Hematopoietic multipotent progenitor cell treated with erythropoietin and hydrocortisone succinate and interleukin-3 and kit ligand, for 8 days (in vitro differentiated cells): Measurements from ENCODE around the gene IL3.

Experiments used
- DNase-seq: peaks from one replicate; pipeline ENCODE4 v3.0.0-alpha.2; 2015

Gene IL3

GRCh38 chr5:132060501-132061161 lies at the start of gene IL3:
Gene IL3 (plus strand): TSS chr5:132060655. CDS start chr5:132060707, 52 bp downstream.
- no peak for DNase-seq

- no peak for DNase-seq
Measured at GRCh38 chr5:132010989-132011621, 49.4 kb upstream of the IL3 start.

DNA sequence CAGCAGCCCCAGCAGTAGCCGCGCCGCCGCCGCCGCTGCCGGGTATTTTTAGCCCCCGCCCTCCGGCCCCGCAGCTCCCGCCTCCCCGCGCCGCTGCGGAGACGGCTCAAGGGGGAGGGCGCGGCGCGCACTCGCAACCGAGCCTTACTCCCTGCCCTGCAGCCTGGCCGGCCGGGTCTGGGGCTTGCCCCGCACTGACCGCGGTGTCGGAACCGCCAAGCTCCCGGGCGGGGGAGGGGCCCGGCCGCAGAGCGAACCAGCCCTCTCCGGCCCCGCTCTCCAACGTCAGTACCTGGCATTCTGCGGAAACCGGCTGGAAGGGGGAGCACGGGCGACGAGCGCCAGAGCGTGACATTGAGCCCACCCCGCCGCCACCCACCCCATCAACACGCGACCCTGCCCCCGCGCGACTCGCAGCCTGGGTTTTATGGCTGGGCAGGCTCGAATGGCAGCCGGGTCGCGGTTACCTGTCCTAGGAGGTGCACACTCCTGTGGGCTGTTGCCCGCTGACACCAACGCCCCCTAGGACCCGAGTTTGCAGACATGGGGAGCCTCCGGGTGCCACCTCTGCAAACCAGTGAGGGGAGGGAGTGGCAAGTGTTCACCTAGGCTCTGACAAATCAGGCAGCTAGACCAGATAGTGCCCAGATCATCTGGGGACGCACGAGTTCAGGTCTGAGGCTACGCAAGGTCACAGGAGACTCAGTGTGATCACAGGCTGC lies 48.7 kb upstream of the IL3 start, which contains the start of gene ACSL6:
TSS of gene ACSL6 (minus strand) at position 37 of the 722 bp plus-strand sequence. CDS start 105 bp downstream, outside the sequence.
- DNase-seq = no peak

GRCh38 chr5:132012371-132013005 lies 48.0 kb upstream of the IL3 start:
- DNase-seq = peak; percentile 51

GRCh38 chr5:132013006-132013689 lies 47.3 kb upstream of the IL3 start:
- DNase-seq = no peak

GRCh38 chr5:132013711-132014110 lies 46.7 kb upstream of the IL3 start:
- DNase-seq = no peak

GRCh38 chr5:132016721-132017250 lies 43.7 kb upstream of the IL3 start:
- DNase-seq = no peak

DNA sequence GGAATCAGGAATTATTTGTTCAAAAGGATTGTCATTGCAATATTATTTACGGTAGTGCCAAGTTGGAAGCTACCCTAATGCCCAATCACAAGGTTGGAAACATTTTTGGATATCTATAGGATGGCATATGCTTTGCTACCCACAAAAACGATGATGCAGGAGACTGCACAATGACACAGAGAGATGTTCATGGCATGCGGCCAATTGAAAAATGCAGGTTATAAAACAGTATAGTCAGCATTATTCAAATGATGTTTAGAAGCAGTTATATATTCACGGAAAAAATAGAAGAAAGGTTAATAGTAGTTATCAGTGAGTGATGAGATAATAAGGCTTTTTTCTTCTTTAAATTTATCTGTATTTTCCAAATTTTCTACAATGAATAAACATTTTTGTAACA lies 43.1 kb upstream of the IL3 start:
- DNase-seq = no peak

DNA sequence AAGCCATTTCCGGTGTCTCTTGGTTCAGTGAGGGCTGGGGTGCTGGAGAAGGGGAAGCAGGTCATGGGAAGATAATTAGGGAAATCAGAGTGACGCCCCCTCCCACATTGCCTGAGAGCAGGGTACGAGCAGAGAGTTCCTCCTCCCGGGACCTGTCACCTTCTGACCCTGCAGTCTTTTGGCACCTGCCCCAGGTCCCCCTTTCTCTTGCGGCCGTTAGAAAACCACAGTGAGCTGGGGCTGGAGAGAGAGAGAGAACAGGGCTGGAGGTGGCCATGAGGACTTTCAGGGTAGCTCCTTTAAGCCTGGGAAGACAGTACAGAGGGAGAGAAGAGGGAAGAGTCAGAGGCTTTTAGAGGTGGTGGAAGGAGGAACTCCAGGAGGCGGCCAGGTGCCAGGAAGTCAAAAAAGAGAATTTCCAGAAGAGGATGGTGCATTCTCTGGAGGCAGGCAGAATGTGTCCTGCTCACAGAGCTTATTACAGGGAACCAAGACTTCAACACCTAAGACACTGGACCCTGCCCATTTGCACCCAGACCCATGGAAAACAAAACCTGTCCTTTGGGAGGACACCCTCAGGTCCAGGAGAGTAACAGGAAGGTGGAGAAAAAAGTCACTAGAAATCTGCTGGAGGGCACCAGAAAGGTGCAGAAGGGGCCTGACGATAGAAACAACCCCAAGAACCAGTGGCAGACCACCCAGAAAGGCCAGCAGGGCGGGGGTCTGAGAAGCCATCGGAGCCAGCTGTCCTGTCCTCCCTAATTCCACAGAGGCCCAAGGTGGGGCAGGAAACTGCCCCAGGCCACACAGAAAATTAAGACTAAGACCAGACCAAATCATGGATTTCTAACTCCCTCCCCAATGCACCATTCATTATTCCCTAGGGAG lies 42.5 kb upstream of the IL3 start:
- DNase-seq = no peak

DNA sequence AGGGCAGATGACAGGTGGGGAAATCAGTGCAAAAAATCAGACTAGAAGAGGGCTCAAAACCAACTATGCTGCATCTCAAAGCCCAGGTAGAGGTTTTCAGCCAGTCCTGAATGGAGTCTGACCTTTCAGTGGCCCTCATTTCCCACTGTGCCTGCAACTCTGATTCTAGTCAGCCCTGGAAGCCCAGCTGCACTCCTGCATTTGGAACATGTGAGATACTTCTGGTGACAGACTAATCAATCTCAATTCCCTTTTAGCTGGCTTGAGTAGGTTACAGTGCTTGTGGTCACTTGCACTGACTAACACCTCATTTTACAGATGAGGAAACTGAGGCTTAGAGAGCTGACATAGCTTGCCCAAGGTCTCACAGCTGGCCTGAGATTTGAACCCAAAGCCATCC lies 41.1 kb upstream of the IL3 start:
- no peak for DNase-seq

GRCh38 chr5:132019857-132020555 lies 40.4 kb upstream of the IL3 start:
- no peak for DNase-seq

DNA sequence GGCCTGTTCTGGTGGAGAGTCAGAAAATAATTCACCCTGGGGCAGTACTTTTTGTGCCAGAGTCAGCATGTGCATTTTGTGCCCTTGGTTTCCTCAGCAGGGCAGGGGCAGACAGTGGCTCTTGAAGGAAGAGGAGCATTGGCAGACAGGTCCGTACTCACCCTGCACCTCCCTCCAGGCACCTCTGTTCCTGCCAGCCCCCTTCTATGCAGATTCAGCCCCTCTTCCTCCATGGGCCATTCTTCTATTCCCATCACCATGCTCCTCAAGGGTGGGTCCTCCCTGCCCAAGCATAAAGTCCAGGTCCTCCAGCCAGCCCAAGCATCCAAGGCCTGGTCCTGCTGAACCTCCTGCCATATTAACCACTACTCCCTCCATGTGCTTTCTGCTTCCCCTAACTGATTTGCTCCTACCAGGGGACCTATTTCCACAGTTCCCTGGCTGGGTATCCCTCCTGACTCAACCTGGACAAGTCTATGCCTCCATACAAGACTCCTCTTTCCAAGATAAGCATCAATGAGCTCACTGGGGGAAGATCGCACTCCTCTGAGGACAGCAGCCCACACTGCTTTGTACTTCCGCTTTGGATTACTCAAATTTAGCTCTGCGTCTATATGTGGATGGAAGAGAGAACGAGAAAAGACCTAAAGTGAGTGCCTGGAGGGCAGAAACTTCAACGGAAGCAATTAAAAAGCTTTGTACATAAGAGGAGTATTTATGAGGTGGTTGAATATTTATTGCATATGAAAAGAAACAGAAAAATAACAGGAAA lies 39.7 kb upstream of the IL3 start:
- no peak for DNase-seq

DNA sequence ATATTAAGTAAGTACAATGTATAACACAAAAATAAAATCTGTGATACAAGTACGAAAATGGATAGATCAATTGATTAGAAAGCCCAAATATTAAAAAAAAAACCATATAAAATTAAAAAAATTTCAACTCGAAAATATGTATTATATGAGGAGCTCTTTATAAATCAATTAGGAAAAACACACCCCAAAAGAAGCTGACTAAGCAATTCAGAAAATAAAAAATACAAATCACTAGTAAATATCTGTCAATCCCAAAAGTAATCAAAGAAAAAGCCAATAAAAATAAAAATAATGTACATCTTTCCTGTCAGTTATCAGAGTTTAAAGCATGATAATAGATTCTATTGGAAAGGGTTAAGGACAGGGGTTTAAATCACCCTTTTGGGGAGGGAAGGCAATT lies 38.8 kb upstream of the IL3 start:
- no peak for DNase-seq

GRCh38 chr5:132022737-132023136 lies 37.7 kb upstream of the IL3 start:
- no peak for DNase-seq

DNA sequence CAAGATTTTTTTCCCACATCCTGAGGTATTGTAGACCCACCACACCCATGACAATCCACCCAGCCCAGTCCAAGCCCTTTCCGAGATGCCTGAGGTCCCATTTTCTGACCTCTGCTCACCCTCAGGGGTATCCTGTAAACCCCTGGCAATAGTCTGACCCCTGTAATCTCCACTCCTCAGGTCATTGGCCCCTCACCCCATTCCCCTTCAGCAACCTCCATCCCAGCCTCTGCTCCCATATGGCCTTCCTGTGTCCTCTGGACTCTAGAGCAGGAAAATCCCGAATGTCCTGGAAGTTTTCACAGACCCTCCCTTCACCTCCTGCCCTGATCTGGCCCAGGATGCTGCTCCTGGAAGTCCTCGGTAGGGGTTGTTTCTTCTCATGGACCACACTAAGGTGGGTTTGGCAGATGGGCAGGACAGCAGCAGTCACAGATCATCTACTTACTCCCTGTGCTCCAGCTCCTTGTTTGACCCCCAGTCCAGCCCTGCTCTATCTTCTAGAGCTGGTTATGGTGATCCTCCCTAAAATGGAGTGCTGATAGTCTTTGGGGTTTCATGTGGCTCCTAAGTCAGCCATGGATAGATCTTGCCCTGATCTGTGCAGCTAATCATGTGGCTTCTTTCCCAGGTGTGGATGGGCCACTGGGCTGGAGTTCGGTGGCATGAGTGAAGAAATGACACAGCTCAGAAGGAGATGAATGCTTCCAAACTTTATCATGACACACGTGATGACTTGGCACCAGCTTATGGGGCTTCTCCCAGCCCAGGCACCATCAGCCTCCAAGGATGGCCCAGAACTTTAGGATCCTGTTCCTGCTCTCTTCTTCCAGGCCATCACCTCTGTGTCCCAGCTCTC lies 37.0 kb upstream of the IL3 start:
- no peak for DNase-seq

DNA sequence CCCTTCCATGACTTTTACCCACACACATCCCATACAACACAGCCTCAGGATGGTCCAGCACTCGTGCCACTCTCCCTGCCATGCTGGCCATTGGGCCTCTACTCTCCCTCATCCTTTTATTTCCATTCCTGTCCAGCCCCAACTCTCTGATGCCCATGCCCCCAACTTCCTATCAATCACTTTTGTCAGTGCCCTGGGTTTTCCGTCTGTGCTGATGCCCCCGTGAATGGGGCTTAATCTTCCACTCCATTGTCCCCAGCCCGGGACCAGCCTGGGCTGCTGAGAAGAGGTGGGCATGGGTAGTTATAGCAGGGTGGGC lies 36.4 kb upstream of the IL3 start:
- DNase-seq = no peak

- no peak for DNase-seq
Measured at GRCh38 chr5:132024789-132025402, 35.6 kb upstream of the IL3 start.

- DNase-seq = no peak
Measured at GRCh38 chr5:132025403-132025971, 35.0 kb upstream of the IL3 start.
